Inflammatory macrophage treated with lipopolysaccharide for 1 hour (primary cell): ENCODE data around the gene CMTM2.
"Not testable (repeated sequence)": the region's sequence is repeated elsewhere in the genome, so short reads cannot be mapped to it uniquely, and the experiment has no call there.

Experiments used
- DNase-seq, 2 donors: peaks; one replicate each; pipeline ENCODE4 v3.0.0-alpha.2; 2020 to 2022

Gene CMTM2

DNA sequence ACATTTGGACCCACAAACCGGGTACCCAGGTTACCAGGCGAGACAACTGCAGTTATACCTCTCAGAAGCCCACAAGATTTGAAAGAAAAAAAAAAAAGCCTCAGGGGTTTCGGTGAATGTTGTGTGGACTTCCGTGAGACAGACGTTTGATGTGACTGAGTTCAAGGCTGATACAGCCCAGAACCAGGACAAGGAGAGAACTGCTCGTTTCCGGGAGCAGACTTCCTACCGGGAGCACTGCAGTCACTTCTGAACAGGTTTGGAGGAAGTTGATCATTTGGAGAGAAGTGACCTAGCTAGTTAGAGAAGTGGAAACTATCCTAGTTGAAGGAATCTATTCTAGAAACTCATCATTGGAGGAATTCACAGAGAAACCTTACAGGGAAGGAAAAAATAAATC lies 26.0 kb upstream of the CMTM2 start:
- no peak for DNase-seq

DNA sequence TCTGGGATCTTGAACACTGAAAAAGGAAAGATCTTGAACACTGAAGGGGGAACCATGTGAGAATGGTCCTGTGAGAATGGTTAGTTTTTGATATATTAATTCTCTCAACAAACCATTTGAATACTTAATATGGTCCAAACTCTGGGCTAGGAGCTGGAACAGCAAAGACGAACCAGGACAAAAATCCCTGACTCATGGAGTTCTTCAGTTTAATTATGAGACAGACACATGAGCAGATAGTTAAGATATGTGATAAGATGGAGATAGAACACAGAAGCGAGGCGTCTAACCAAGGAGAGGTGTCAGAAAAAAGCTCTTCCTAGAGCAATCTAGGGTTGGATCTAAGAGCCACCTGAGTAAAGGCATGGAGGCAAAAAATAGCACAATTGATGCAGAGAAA lies 25.2 kb upstream of the CMTM2 start:
- DNase-seq = no peak

DNA sequence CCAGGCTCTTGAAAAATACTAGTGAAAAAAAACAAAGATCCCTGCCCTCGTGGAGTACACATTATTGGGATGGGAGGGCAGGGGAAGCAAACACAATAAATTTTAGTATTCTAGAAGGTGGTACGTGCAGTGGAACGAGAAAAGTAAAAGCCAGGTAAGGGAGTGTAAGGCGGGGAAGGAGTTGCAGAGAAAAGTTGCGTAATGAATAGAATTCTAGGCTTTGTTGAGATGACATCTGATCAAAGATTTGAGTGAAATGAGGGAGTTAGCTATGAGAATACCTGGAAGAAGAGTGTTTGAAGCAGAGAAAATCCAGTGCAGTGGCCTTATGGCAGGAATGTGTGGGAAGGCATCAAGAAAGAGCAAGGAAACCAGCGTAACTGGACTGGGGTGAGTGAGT lies 24.8 kb upstream of the CMTM2 start:
- no peak for DNase-seq

DNA sequence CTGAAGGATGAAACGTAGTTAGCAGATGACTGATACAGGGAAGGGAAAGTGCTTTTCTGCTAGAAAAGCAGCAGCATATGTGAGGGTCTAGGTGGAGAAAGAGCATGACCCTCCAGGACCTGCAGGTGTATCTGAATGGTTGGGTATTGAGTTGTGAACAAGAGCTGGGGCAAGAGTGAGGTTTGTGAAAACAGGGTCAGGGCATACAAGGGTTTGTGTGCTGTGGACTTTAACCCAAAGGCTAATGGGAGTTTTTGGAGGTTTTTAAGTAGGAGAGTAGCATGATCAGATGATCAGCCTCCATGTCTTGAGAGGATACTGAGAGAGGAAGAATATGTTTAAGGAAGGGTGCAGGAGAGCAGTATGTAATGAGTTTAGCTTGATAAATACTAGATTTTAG lies 19.2 kb upstream of the CMTM2 start:
- DNase-seq = no peak

DNA sequence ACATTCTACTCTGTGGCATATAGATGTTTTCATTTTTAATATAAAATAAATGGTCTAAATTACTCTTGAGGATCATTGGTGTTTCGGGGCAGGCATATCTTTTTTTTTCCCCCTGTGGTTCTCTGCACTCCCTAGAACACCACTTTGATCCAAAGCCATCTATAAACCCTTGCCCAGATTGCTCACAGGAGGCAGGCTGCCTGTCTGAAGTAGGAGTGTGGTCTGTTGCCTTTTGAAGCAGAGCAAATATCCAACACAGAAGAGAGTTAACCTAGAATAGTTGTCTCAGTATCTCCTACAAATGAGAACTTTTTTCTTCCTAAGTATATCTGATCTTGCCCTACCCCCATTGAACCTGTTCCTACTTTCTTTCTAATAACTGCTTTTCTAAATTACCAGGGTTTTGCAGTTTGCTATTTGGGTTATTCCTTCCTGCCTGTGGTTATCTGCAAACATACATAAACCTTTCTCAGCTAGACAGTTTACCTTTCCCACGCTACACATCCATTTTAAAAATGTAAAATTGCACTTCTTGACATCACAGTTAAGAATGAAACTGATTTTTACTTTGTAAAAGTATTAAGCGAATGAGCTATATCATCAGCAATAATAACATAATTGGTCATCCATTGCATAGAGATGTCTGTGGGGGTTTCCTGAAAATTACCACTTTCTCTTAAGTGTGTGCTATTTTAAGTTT lies 17.7 kb upstream of the CMTM2 start:
- DNase-seq = no peak

DNA sequence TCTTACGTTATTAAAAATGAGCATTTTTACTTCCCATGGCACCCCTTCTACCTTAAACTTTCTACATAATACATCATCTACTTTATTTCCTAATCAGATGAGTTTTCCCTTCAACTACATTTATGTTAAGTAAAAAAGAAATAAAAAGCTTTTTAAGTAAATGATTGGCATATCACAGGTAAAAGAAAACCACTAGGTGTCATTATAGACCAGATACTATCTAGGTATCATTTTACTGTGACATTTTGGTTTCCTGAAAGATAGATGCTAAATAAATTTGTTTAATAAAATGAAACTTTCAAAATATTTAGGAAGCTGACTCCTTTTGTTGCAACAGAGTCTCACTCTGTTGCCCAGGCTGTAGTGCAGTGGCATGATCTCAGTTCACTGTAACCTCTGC lies 16.9 kb upstream of the CMTM2 start:
- no peak for DNase-seq

DNA sequence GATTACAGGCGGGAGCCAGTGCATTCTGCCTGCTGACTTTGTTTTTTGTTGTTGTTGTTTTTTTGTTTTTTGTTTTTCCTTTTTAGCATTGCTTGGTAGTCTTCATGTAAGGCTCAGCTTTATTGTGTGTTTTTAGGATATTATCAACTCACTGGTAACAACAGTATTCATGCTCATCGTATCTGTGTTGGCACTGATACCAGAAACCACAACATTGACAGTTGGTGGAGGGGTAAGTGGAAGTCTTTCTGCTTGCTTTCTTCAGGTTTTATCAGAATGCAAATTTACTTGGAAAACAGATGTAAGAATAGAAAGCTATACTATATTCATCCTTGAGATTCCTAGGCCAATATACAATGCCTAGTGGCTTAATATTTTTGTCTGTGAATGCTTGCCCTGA lies 16.3 kb upstream of the CMTM2 start:
- no peak for DNase-seq

DNA sequence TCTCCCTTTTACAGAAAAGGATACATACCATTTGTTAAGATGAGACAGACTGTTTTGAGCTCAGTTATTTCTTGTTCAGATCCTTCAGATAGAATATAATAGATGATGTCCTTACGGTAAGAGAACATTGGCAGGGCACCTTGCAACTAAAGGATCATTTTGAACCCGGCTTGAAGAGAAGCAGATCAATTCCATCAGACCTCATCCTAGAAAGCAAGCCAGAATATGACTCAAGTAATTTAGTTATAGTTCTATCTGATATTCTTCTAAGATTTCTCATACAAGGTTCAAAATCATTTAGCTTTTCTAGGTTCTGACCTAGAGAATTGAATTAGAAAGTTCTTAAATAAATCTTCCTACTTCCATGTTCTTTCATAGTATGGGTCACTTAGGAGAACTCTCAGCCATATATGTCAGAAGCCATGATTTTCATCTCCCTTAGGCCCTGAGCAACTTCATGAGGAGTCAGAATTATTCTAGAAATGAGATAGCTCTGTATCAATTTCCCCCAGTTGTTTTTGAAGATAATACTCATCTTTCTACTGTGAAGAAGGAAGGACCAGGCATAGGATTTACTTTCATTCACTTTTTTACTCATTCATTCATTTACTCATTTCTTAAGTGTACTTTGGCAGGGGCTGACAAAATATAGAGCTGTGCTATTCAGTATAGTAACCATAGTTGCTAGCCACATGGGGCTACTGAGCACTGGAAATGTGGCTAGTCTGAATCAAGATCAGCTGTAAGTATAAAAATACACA lies 15.5 kb upstream of the CMTM2 start:
- no peak for DNase-seq

DNA sequence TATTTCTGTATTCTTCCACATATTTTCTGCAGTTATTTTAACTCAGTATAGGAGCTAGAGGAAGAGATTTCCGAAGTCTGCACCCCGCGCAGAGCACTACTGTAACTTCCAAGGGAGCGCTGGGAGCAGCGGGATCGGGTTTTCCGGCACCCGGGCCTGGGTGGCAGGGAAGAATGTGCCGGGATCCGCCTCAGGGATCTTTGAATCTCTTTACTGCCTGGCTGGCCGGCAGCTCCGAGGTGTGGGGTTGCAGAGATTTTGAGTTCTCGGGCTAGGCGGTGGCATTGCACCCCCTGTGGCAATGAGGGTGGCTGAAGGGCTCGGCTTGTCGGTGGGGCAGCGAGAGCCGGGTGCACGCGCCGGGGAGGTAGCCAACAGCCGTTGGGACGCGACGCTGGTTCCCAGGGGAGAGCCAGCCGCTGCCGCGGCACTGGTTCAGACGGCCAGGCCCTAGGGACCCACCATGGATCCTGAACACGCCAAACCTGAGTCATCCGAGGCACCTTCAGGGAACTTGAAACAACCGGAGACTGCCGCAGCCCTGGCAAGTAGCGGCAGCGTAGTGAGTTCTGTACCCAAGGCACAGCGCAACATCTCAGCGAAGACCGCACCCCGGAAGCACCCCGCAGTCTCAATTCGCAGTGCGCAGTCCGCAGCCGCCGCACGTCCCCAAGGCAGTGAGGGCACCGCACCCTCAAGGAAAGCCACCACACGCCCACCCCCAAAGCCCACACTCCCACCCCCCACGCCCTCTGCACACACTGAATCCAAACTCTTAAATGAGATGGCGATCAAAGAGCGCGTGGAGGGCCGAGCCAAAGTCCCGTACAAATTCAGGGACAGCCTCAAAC lies 13.0 kb upstream of the CMTM2 start, which contains the start of gene CMTM1:
CMTM1 (plus strand) TSS at position 389 of the 851 bp plus-strand sequence; CDS start at position 464, 75 bp downstream.
- no peak for DNase-seq

DNA sequence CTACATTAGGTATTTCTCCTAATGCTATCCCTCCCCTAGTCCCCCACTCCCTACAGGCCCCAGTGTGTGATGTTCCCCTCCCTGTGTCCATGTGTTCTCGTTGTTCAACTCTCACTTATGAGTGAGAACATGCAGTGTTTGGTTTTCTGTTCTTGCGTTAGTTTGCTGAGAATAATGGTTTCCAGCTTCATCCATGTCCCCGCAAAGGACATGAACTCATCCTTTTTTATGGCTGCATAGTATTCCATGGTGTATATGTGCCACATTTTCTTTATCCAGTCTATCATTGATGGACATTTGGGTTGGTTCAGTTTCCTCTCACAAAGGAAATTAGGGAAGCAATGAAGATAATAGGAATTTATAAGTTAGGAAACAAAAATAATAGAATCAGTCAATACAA lies 12.0 kb upstream of the CMTM2 start:
- not testable (repeated sequence) for DNase-seq

DNA sequence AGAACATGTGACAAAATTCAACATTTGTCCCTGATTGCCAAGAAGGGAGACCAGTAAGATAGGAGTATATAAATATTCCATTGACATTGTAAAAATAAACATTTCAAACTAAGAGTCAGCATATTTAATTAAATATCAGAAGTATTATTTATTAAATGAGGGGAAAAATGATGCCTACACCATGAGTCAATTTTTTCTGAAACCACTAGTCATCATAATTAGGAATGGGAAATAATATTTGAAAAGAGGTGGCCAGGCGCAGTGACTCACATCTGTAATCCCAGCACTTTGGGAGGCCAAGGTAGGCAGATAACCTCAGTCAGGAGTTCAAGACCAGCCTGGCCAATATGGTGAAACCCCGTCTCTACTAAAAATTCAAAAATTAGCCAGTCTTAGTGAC lies 10.9 kb upstream of the CMTM2 start:
- DNase-seq = no peak

DNA sequence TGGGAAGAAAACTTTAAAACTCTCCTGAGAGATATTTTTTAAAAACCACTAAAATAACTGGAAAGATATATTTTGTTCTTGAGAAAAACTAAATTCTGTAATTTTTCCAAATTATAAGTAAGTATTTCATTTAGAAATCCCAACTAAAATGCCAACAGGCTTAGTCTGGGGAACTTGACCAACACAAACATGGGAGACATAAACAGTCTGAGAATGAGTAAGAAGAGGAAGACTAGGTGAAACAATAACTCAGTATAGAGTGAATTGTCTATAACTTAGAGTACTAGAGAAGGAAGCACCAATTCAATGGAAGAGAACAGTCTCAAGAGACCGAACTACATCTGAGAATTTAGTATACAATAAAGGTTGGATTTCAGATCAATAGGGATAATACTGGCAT lies 10.1 kb upstream of the CMTM2 start:
- no peak for DNase-seq

DNA sequence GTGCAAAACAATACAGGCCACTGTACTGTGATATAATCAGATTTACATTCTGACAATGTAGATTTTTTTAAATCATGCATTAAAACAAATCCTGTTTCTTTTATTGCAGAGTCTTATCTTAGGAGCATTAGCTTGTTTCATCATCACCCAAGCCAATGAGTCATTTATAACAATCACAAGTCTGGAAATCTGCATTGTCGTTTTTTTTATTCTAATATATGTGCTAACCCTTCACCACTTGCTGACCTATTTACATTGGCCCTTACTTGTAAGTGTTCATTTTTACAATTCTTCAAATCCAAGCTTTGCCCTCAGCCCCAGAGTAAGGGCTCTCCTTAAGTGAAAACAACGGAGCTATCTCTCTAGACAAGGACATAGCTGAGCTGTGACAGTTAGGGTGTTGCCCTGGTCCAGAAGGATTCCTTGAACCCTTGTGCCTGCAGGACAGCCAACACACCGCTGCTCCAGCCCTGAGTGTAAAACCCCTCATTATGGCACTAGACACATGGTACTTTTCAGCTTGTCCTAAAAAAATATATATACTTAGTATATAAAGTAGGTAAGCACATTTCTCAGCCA lies 9.3 kb upstream of the CMTM2 start:
- peak; percentile 58 to 73 for DNase-seq

DNA sequence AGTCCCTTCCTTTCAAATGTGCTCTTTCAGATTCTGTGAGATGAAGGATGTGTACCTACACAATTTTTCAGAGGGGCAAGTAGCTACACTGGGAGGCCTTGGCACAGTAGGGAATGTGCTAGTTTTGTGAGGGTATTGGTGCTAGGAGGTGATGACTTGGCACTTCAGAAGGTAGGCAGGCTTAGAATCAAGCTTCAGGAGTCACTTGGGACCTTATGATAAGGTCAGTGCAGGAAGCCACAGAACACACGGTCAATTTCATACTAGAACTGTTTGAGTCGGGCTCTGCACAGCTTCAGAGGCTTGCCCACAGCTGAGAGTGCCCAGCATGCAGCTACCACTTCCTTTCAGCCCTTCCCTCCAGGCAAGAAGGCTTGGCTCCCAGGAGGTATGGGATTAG lies 6.9 kb upstream of the CMTM2 start:
- DNase-seq = no peak

DNA sequence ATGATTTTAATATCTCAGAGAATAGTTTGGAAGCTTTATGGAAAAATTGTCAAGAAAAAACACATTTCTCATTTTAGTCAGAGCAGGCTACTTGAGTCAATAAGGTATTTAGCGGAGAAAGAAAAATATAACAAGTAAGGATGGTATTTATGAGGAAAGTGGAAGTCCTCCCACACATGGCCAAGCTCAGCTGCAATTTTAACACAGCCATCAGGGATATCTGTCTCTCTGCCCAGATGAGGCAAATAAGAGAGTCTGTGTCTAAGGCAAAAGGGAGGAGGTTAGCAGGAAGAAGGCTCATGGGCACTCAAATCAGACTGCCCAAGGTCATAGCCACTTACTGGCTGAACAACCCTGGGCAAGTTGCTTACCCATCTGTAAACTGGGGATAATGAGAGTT lies 5.2 kb upstream of the CMTM2 start:
- DNase-seq = peak in 1 of 2 donors; percentile 34

DNA sequence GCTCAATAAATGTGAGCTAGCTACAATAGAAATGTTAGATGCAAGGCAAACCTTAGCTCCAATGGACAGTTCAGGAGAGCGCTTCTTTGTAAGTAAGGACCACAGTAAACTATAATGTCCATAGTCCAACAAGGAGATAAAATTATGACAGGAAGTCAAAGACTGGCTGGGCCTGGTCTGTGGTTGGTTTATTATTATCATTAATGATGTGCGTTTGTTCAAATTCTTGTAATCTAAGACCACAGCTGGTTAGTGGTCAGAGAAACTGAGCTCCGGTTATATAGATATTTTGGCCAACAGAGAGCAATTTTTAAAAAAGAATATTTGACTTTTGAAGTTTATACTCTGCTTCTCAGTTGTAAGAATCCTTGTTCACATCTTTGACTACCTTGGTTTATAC lies 4.7 kb upstream of the CMTM2 start:
- DNase-seq = no peak

DNA sequence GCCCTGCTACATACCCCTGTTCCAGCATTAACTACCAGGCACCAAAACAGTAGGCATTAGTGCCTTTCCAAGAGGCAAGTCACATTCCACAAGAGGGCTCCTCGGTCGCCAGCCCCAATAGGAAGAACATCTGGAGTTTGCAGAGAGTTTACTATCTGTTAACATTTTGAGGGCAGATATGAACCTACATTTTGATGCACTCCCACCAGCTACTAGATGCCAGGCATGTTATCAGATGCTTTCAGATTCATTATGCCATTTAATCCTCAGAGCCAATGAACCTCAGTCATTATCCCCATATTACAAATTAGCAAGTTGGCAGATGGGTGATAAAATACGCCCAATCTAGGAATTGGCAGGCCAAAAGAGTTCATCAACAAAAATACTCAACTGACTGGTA lies 4.2 kb upstream of the CMTM2 start:
- DNase-seq = no peak

DNA sequence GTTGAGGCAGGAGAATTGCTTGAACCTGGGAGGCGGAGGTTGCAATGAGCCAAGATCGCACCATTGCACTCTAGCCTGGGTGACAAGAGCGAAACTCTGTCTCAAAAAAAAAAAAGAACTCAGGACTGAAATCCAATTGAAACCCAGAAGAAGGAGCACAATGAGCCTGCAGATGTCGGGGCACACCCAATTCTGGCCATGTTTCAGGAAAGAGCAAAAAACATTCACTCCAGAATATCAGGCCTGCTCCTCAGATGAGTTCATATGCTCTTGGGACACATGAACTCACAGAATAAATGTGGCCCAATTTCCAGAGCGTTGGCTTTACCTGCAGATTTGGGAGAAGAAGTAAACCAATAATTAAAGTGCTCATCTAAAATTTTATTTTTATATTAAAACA lies 3.0 kb upstream of the CMTM2 start:
- DNase-seq = no peak

DNA sequence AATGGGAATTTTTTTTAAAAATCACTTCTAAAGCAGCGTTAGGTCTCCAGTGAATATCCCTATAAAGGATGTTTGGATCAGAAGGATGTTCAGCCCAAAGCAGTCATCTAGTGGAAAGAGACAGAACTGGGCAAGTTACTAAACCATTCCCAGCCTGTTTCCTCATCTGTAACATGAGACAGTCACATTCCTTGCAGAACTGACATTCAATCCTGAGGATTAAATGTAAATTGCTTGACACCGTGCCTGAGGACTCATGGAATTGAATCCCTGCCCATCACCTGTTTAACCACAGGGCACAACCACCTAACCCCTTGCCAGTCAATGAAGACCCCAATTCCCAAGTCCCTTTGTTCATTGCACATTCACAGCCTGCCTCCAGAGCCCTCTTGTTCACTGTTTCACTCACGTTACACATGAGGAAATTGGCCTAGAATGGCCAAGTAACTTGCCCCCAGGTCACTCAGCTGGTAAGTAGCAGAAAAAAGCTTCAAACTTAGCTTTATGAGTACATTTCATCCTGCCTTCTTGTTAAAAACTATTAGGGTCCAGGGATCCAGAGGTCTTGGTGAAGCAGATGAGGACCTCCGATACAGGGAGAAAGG lies 1.4 kb downstream of the CMTM2 start:
- no peak for DNase-seq

DNA sequence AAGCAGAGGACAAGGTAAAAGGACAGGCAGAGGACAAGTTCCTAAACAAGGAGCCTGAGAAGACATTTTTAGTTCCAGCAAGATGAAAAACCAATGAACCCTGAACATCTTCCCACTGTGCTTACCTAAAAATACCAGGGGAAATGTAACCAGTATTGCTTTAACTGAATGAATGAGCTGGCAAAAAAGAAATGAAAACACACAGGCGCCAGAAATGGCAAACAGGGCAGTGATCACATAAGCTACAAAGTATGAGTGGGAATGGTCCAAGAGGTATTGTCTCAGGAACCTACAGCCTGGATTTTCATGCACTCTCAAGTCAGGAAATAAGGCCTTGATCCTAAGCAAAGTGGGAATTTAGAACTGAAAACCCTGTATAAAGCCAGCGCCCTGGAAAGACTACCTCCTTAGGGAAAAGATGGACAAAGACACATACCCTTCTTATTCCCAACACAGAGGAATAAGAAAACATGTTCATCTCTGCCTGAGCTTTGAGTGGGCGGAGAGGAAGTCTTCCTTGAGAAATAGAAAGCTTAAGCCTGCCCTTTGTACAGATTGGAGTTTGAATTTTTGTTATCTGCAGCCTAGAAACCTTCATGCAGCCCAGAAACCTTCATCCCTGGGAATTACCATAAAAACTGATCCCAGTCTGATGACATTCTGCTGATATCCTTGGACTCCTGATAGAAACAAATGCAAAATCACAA lies 2.1 kb downstream of the CMTM2 start:
- peak; percentile 75 for DNase-seq

DNA sequence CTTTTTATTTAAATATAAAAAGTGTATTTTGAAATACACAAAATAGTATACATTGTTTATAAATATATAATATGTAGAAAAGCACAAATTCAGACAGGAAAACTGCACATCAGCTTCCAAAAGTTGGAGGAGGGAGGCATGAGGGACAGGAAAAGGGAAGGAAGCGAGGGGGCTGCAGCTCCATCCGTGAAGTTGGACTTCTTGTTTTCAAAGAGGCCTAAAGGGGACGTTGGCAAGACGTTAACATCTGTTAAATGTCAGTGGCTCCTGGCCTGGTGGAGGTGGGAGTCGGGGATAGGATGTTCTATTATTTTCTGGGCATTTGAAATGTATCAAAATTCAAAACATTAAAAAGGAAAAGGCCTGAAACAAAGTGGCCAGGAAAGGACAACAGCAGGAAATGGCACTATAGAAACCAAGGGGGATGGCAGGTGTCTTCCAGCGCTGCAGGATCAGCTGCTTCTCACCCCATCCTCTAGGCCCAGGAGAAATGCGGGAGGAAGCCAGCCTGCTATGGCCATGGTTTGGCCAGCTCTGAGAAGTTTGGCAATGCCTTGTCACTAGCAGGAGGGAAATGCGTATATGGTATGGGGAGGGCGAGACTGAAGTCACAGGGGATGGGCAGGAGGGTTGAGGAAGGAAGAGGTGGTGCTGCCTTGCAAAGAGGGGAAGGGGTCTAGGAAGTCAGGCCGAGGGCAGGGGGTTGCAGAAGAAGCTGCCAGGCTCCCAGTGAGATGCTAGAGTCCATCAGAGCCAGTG lies 6.4 kb downstream of the CMTM2 start:
- no peak for DNase-seq
